Endothelial cell of umbilical vein (primary cell): ENCODE results near the gene TRAP1. TPM values are rescaled to one million over a fixed set of nuclear protein-coding genes. Genes with fewer than 3 reads are reported as not detected.

Experiments
- BruUV-seq: library from RNA; stranded (reverse); fragments of 400-500 nt; replicated peaks from 2 replicates; lab custom pipeline; 2021; lab: Mats Ljungman, UMichigan
- CTCF ChIA-PET: fragments of 300-600, 350-600 bp; sonication (Branson Sonifier 250); formaldehyde crosslinking; loops from one replicate; lab custom pipeline; 2021; ENCODE audit warnings: antibody characterized with exemption, inconsistent platforms; lab: Charles Lee
- POLR2A ChIA-PET: fragments of 300-600, 350-600 bp; sonication (Branson Sonifier 250); formaldehyde crosslinking; loops from one replicate; lab custom pipeline; 2021; ENCODE audit warnings: antibody characterized with exemption, inconsistent platforms; lab: Charles Lee
- DNase-seq: peaks from one replicate; pipeline ENCODE4 v3.0.0-alpha.2; 2011; ENCODE audit warnings: low read depth, low spot score
- FAIRE-seq: peaks from 2 replicates; lab custom pipeline; 2011; peaks lifted over from hg19 to GRCh38; lab: Jason Lieb, UNC
- H2AFZ ChIP-seq: 2 replicates; pipeline ENCODE4 v1.6.0; 2012; ENCODE audit warnings: low read depth, low read length, control low read depth, inconsistent platforms
- H3K27ac ChIP-seq: 2 replicates; pipeline ENCODE4 v1.5.1; 2011; ENCODE audit warnings: low read depth, mild to moderate bottlenecking, control low read depth, low read length, moderate library complexity; ENCODE audit not compliant: insufficient read depth
- H3K27me3 ChIP-seq, 2 experiments: 2 replicates each; pipeline versions ENCODE4 v1.6.0 to v1.6.1; 2011; ENCODE audit warnings: low read length in 2 of 2, mixed read lengths in 1 of 2; ENCODE audit not compliant: control insufficient read depth in 2 of 2, insufficient read depth in 2 of 2
- H3K36me3 ChIP-seq, 2 experiments: 2 replicates in 1 of 2; 3 replicates in 1 of 2; pipeline ENCODE4 v1.5.1; 2011; ENCODE audit warnings: low read length in 2 of 2, mild to moderate bottlenecking in 1 of 2, moderate library complexity in 1 of 2; ENCODE audit not compliant: control insufficient read depth in 2 of 2, insufficient read depth in 2 of 2; ENCODE audit errors: extremely low read depth in 1 of 2
- H3K4me1 ChIP-seq: 3 replicates; pipeline ENCODE4 v1.5.1; 2011; ENCODE audit warnings: mild to moderate bottlenecking, low read length; ENCODE audit not compliant: control insufficient read depth, insufficient read depth; ENCODE audit errors: extremely low read depth
- H3K4me2 ChIP-seq: 2 replicates; pipeline ENCODE4 v1.6.1; 2011; ENCODE audit warnings: low read length, control low read depth, mixed read lengths; ENCODE audit not compliant: insufficient read depth
- H3K4me3 ChIP-seq, 3 experiments: fragments of 200-600 bp in 1 of 3; sonication (generic), shearing (Covaris generic) in 1 of 3; replicated peaks in 1 of 3; 2 replicates each; pipeline ENCODE4 v1.5.1; 2011 to 2016; ENCODE audit warnings: control low read depth in 3 of 3, low read length in 3 of 3, mild to moderate bottlenecking in 2 of 3, inconsistent platforms in 1 of 3, low read depth in 1 of 3, moderate library complexity in 1 of 3; ENCODE audit not compliant: insufficient read depth in 1 of 3
- H3K79me2 ChIP-seq: 2 replicates; pipeline ENCODE4 v1.6.0; 2012; ENCODE audit warnings: low read length, inconsistent platforms; ENCODE audit not compliant: control insufficient read depth, insufficient read depth
- H3K9ac ChIP-seq: replicated peaks from 2 replicates; pipeline ENCODE3; 2011; ENCODE audit warnings: low read length, control low read depth; ENCODE audit not compliant: insufficient read depth; ENCODE audit errors: extremely low read depth
- H3K9me1 ChIP-seq: replicated peaks from 3 replicates; pipeline ENCODE4 v1.6.0; 2011; ENCODE audit warnings: mild to moderate bottlenecking, low read length; ENCODE audit not compliant: control insufficient read depth, insufficient read depth; ENCODE audit errors: extremely low read depth
- H3K9me3 ChIP-seq: replicated peaks from 2 replicates; pipeline ENCODE4 v1.5.1; 2012; ENCODE audit warnings: low read length, inconsistent platforms; ENCODE audit not compliant: control insufficient read depth, insufficient read depth
- H4K20me1 ChIP-seq: replicated peaks from 2 replicates; pipeline ENCODE3; 2011; ENCODE audit warnings: mild to moderate bottlenecking, low read length; ENCODE audit not compliant: control insufficient read depth, insufficient read depth; ENCODE audit errors: extremely low read depth
- EZH2 ChIP-seq: IDR thresholded peaks from 2 replicates; pipeline ENCODE4 v1.6.1; 2012; ENCODE audit warnings: borderline replicate concordance, low read depth, mild to moderate bottlenecking, moderate library complexity, low read length, inconsistent platforms; ENCODE audit not compliant: severe bottlenecking
- FOS ChIP-seq: IDR thresholded peaks from 2 replicates; pipeline ENCODE4 v1.6.1; 2011; ENCODE audit warnings: mild to moderate bottlenecking, low read length, moderate library complexity, borderline replicate concordance; ENCODE audit not compliant: insufficient read depth
- GATA2 ChIP-seq: IDR thresholded peaks from 2 replicates; pipeline ENCODE4 v1.7.0; 2011; ENCODE audit warnings: low read depth, mild to moderate bottlenecking, moderate library complexity, mixed read lengths, low read length; ENCODE audit not compliant: insufficient read length, insufficient read depth
- JUN ChIP-seq: IDR thresholded peaks from 2 replicates; pipeline ENCODE4 v1.6.1; 2011; ENCODE audit warnings: borderline replicate concordance, low read depth; ENCODE audit not compliant: insufficient read length, insufficient read depth
- MYC ChIP-seq: IDR thresholded peaks from one replicate; pipeline ENCODE4 v1.6.1; 2011; ENCODE audit warnings: mild to moderate bottlenecking, low read depth, low read length
- POLR2A ChIP-seq: IDR thresholded peaks from 2 replicates; pipeline ENCODE4 v1.6.1; 2012; ENCODE audit warnings: low read depth, mild to moderate bottlenecking, control low read depth, low read length
- POLR2AphosphoS5 ChIP-seq: IDR thresholded peaks from 2 replicates; pipeline ENCODE4 v1.6.1; 2012; ENCODE audit warnings: low read depth, mild to moderate bottlenecking, control low read depth, low read length, moderate library complexity; ENCODE audit not compliant: insufficient read depth
- dilution Hi-C: fragments of 300-500 bp; cut with MboI; formaldehyde crosslinking; loops from one replicate; pipeline ENCODE4 v1.15.0; 2019; ENCODE audit warnings: low sequenced_read_pairs; ENCODE audit not compliant: extremely low pct_ligation_motif_present
- intact Hi-C: fragments of 100-400 bp; cut with micrococcal nuclease; formaldehyde crosslinking; loops from one replicate; pipeline ENCODE4 v1.10.0; 2022
- polyA plus RNA-seq, 4 experiments: library from polyadenylated mRNA; depleted of rRNA in 3 of 4; stranded (reverse) in 3 of 4; unstranded in 1 of 4; fragments of >200 nt; gene quantifications; 2 replicates each; pipeline versions ENCODE4 v1.2.1 to v1.2.3, GENCODE V29; 2011 to 2012; ENCODE audit warnings: missing spikeins in 1 of 4
- total RNA-seq: library from RNA; stranded (reverse); gene quantifications from 2 replicates; pipeline ENCODE4 v1.2.3, GENCODE V29; 2021
- TF ChIP-seq, protein P1 (sequence below): IDR thresholded peaks from 2 replicates; pipeline ENCODE4 v1.6.1; 2011; ENCODE audit not compliant: insufficient read depth, insufficient read length
- TF ChIP-seq, protein P2 (sequence below), 2 donors: IDR thresholded peaks; 1 replicate in 1 of 2; 2 replicates in 1 of 2; pipeline ENCODE4 v1.5.1; 2011; ENCODE audit warnings: low read length in 2 of 2, mild to moderate bottlenecking in 2 of 2, moderate library complexity in 2 of 2, control low read depth in 1 of 2, inconsistent platforms in 1 of 2, low read depth in 1 of 2; ENCODE audit not compliant: insufficient read depth in 1 of 2; ENCODE audit errors: extremely low read depth in 1 of 2

Gene TRAP1
- total and polyA plus RNA-seq, 2 donors (not counting 3 experiments of a cell fraction or from before 2014, with no cell fraction given), result 95.6 to 102 TPM

DNA sequence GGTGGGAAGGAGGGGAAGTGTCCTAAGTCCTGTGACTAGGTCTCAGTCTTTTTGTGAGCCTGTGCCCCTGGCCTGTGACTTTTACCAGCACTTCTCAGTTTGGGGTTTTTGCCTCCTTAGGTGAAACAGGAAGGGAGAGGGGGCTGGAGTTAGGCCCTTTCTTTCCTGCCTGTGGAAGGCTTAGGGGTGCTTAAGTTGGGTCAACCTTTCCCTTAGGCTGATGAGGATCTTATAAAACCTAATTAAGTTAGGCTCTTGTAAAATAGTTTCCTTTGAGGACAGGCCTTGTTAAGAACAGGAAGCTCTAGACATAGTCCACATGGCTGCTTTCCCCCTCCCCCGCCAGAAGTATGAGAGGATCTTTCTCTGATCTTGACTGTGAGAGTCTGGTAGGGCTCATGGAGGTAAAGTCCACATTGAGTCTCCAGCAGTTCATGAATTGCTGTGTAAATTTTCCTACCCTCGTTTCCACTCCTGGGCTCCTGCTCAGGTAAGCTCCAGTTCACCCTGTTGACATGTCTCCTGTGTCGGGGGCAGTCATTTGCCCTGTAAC, 79.9 kb downstream of the TRAP1 start:
- intact Hi-C loops, result no loop called here

More for the DNA sequence above, 79.9 kb downstream of the TRAP1 start:
- peaks cover 0 to 2% of the 10 kb centered on the region in 2 experiments for H3K36me3 ChIP-seq
- ChIA-PET POLR2A (no interaction called here), CTCF (interaction anchor here (1.0 kb wide), 1 partner anchor 9 kb away, joined by 3 read pairs; no protein-coding TSS in a partner anchor)
- peak overlapping the region; percentile 14 for H2AFZ ChIP-seq
- no peaks in the 10 kb centered on the region for H3K9me1 ChIP-seq
- H3K27me3 ChIP-seq, result no peaks in the 10 kb centered on the region
- no peak overlapping the region for H3K4me3 ChIP-seq
- dilution Hi-C loops, result no loop called here
- peaks cover 7% of the 10 kb centered on the region for H3K4me1 ChIP-seq
- H3K9ac ChIP-seq, result no peak overlapping the region
- TF ChIP-seq POLR2AphosphoS5 (no peak), MYC (no peak), POLR2A (no peak), FOS (no peak), GATA2 (no peak), EZH2 (no peak), JUN (no peak)
- TF ChIP-seq, protein P1, sequence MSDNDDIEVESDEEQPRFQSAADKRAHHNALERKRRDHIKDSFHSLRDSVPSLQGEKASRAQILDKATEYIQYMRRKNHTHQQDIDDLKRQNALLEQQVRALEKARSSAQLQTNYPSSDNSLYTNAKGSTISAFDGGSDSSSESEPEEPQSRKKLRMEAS, result no peak
- TF ChIP-seq, protein P2, sequence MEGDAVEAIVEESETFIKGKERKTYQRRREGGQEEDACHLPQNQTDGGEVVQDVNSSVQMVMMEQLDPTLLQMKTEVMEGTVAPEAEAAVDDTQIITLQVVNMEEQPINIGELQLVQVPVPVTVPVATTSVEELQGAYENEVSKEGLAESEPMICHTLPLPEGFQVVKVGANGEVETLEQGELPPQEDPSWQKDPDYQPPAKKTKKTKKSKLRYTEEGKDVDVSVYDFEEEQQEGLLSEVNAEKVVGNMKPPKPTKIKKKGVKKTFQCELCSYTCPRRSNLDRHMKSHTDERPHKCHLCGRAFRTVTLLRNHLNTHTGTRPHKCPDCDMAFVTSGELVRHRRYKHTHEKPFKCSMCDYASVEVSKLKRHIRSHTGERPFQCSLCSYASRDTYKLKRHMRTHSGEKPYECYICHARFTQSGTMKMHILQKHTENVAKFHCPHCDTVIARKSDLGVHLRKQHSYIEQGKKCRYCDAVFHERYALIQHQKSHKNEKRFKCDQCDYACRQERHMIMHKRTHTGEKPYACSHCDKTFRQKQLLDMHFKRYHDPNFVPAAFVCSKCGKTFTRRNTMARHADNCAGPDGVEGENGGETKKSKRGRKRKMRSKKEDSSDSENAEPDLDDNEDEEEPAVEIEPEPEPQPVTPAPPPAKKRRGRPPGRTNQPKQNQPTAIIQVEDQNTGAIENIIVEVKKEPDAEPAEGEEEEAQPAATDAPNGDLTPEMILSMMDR (IDR thresholded peaks at IDR 0.05; ENCODE audit: extremely low read depth in 1 of 2, insufficient read depth in 1 of 2, low read depth in 1 of 2, low read length in 2 of 2), result no peak
- no peaks in the 10 kb centered on the region for H4K20me1 ChIP-seq
- DNase-seq (peak; percentile 59), FAIRE-seq (peak; percentile 28)
- H3K79me2 ChIP-seq, result no peaks in the 10 kb centered on the region
- BruUV-seq, result no TSS peak
- H3K9me3 ChIP-seq, result no peaks in the 10 kb centered on the region
- no peak overlapping the region for H3K27ac ChIP-seq
- H3K4me2 ChIP-seq, result no peak overlapping the region
